GM12864 (cell line): Measurements from ENCODE around the gene KCNMA1.

Experiments
- DNase-seq: peaks from one replicate; pipeline ENCODE4 v3.0.0-alpha.2; 2011; ENCODE audit warnings: low read depth
- H3K4me3 ChIP-seq: 2 replicates; pipeline ENCODE4 v1.5.1; 2011; ENCODE audit warnings: mild to moderate bottlenecking, low read depth, low read length, control low read depth
- CTCF ChIP-seq: IDR thresholded peaks from 2 replicates; pipeline ENCODE4 v1.5.1; 2011; ENCODE audit warnings: low read depth, mild to moderate bottlenecking, moderate library complexity, low read length, control low read depth, inconsistent platforms; ENCODE audit errors: missing control alignments

Gene KCNMA1

DNA sequence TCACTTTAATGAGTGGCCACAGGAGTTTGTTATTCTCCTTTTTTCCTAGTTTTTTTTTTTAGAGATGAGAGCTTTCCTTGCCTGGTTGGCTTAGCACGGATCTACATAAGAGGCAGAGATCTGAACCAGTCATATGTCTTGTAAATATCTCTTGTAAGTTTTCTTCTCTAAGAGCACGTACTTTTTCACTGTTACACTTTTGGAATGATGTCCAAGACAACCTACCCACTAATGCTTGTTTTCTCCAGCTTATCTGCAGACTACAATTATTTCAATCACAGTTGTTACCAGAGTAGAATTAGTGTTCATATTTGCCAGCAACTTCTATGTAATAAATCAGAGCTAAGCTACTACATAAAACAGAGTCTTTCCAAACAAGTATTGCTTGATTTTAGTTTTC, 444.6 kb downstream of the KCNMA1 start:
- no peak overlapping the region for H3K4me3 ChIP-seq
- no peak for DNase-seq
- TF ChIP-seq CTCF, result no peak

GRCh38 chr10:77192402-77192801, 445.2 kb downstream of the KCNMA1 start:
- no peak for DNase-seq
- H3K4me3 ChIP-seq, result no peak overlapping the region
- TF ChIP-seq CTCF, result no peak

DNA sequence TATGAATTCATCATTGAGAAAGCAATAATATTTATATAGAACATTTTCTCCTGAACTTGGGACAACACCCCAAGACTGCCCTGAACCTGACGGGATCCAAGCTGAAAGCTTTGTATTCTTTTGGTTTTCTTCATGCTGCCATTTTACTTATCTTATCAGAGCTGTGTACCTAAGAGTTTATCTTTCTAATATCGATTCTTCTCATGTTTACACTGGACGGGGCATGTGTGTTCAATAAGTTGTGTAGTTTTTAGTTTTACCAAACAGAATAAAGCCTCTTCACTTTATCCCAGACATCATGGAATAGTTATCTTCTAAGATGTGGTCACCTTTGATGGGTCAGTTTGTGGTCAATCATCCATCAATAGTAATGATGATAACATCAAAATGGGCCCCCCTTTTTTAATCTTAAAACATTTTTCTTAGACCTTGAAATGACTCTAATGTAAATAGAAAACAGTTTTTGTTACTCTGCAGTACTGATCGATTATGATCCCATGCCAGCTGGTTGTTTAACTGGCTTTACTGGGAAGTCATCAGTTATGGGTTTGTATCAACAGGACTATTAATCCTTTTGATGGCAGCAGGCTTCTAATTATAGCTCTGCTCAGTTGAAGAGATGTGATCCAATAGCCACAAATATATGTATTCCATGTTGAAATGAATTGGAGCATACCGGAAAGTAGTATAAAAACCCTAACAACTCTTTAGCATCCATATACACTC, 446.1 kb downstream of the KCNMA1 start:
- TF ChIP-seq CTCF, result no peak
- no peak overlapping the region for H3K4me3 ChIP-seq
- DNase-seq, result no peak

DNA sequence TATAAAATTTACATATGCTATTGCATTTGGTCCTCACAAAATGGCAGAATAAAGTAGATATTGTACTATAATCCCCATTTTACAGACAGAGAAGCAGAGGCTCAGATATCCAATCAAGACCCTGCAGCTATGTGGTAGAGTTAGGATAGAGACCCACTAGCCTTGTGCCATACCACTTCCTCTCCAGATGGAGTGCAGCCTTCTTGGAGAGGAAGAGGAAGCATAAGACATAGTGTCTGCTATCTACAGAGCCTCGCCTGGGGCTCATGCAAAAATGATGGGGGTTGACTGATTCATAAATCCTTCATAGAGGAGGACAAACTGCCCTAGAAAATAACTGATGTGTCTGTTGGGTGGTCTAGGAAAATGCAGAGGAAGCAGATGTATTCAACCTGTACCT, 447.3 kb downstream of the KCNMA1 start:
- no peak for DNase-seq
- no peak for TF ChIP-seq CTCF
- H3K4me3 ChIP-seq, result no peak overlapping the region

GRCh38 chr10:77189520-77189919, 448.1 kb downstream of the KCNMA1 start:
- no peak overlapping the region for H3K4me3 ChIP-seq
- no peak for DNase-seq
- no peak for TF ChIP-seq CTCF

DNA sequence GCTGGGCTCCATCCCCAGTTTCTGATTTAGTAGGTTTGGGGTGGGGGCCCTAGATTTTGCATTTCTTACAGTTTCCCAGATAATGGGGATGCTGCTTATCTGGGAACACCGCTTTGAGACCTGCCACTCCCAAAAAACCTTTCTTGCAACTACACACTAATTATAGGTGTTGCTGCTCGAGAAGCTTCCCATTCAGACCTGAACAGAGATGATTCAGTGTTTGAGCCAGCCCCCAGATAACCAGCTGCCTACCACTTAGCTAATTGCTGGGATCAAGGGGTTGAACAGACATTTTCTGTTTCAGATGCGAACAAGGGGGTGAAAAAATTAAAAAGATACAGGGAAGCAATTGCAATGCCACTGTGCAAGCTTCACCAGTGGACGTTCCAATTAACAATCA, 448.5 kb downstream of the KCNMA1 start:
- DNase-seq, result no peak
- TF ChIP-seq CTCF, result no peak
- no peak overlapping the region for H3K4me3 ChIP-seq

GRCh38 chr10:77188521-77188920, 449.1 kb downstream of the KCNMA1 start:
- DNase-seq, result no peak
- TF ChIP-seq CTCF, result no peak
- no peak overlapping the region for H3K4me3 ChIP-seq
